Measurements from ENCODE around the gene ATP1A1.

DNA sequence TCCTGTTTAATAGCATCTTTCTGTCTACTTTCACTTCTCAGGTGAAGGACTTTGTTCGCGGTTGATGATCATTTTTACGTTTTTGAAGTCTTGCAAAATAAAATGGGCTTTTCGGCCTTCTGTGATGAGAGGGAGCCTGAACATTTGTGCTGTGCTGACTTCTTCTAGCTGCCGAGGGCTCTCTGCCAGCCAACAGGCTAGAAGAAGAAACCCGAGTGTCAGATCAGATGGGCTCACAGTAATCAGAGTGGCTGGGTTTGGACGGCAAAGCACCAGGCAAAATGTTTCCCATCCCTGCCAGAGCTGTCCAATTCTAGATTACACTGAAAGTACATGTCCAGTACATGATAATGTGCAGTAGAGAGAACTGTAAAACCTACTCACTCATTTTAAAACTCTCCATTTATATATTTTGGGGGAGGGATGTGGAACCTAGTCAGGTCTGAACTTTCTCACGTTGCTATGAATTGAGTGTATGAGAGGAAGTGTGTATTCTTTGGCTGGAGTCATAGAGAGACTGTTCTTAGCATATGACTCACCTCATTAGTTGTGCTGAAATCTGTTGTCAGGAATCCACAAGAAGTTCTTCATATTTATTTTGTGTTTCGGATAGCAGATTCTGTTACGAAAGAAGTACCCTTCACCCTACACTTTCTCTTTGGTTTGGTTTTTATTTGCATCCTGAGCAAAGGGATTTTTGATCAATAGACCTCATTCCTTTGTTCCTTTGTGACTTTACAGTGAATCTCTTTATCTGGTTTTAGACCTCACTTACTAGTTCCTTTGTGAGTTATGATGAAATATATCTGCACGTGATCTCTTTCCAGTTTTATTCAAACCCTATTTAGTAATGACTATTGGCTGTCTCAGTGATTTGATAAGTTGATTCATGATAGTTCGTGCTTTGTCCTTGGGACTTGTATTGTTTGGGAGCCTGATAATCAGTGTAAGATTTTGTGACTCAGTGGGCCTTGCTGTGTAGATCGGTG is 4.8 kb downstream of the ATP1A1 start:
- TF ChIP-seq POLR2A (IDR thresholded peaks at IDR 0.05) = no peak
- TF ChIP-seq, protein P1, sequence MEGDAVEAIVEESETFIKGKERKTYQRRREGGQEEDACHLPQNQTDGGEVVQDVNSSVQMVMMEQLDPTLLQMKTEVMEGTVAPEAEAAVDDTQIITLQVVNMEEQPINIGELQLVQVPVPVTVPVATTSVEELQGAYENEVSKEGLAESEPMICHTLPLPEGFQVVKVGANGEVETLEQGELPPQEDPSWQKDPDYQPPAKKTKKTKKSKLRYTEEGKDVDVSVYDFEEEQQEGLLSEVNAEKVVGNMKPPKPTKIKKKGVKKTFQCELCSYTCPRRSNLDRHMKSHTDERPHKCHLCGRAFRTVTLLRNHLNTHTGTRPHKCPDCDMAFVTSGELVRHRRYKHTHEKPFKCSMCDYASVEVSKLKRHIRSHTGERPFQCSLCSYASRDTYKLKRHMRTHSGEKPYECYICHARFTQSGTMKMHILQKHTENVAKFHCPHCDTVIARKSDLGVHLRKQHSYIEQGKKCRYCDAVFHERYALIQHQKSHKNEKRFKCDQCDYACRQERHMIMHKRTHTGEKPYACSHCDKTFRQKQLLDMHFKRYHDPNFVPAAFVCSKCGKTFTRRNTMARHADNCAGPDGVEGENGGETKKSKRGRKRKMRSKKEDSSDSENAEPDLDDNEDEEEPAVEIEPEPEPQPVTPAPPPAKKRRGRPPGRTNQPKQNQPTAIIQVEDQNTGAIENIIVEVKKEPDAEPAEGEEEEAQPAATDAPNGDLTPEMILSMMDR (IDR thresholded peaks at IDR 0.05) = no peak

Measured in ovary (tissue), 3 donors.